HG02973 (cell line): ENCODE results near the gene PRSS57.
A peak's percentile ranks its signal among the peaks of the same experiment; 100 is the strongest.
"Not testable (repeated sequence)": the region's sequence is repeated elsewhere in the genome, so short reads cannot be mapped to it uniquely, and the experiment has no call there.

Experiments
- ATAC-seq: cut with Tn5 transposase; IDR thresholded peaks from one replicate; pipeline ENCODE4 v1.9.1; 2021; ENCODE audit warnings: moderate library complexity; ENCODE audit not compliant: unreplicated experiment

The PRSS57 gene

GRCh38 chr19:698529-698928 lies 3.3 kb upstream of the PRSS57 start:
- ATAC-seq = not testable (repeated sequence)

DNA sequence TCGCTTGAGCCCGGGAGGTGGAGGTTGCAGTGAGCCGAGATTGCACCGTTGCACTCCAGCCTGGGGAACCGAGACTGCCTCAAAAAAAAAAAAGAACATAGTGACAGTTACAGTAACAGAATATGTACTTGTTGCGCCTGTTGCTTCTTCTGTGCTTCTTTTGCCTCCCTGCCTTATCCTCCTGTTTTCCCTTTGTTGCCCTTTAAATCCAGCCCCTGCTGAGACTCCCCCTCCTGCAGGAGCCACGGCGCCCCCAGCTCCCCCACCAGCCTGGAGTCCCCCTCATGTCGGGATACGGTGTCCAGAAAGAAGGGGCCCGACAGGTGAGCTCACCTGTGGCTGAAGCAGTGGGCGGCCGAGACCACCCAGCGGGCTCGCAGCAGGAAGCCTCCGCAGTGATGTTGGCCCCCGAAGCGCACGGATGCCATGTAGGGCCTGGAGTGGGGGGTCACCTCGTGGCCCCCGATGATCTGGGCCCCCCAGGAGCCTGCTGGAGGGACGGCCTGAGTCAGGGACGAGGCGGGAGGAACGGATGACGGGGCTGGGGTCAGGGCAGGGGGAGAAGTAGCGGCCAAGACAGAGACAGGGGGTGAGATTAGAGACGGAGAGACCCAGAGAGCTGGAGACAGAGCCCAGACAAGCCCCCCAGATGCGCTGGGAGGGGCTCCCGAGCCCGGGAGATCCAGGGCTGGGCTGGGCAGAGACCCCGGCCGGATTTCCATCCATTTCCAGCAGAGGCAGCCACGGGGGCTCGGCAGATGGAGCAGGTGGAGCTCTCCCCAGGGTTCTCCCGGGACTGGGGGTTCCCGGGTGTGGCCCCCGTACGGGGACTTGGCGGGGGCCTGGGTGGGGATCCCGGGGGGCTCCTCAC lies 536 bp downstream of the PRSS57 start:
- no peak for ATAC-seq

GRCh38 chr19:690203-690602 lies 5.0 kb downstream of the PRSS57 start:
- ATAC-seq = no peak

DNA sequence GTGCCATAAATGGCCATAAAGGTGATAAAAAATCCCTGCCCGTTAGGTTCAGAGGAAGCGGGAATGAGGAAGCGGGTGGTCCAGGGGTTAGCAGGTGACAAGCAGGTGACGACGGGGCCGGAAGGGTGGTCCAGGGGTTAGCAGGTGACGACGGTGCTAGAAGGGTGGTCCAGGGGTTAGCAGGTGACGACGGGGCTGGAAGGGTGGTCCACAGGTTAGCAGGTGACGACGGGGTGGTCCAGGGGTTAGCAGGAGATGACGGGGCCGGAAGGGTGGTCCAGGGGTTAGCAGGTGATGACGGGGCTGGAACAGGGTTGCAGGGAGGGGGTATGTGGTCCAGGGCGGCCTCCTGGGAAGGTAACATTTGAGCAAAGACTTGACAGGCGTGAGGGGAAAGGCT lies 6.3 kb downstream of the PRSS57 start:
- no peak for ATAC-seq

DNA sequence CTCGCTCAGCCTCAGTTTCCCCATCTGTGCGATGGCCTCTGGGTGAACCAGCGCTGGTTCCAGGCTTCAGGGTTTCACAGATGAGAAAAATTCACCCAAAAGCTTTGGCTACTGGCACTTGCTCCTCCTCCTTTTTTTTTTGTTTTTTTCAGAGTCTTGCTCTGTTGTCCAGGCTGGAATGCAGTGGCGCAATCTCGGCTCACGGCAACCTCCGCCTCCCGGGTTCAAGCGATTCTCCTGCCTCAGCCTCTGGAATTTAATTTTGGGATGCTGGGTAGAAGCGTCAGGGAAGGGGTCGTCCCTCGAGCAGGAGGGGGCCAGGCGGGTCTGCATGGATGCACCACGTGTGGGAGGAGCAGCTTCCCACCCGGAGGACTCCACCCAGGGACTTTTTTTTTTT lies 7.0 kb downstream of the PRSS57 start:
- ATAC-seq = no peak

DNA sequence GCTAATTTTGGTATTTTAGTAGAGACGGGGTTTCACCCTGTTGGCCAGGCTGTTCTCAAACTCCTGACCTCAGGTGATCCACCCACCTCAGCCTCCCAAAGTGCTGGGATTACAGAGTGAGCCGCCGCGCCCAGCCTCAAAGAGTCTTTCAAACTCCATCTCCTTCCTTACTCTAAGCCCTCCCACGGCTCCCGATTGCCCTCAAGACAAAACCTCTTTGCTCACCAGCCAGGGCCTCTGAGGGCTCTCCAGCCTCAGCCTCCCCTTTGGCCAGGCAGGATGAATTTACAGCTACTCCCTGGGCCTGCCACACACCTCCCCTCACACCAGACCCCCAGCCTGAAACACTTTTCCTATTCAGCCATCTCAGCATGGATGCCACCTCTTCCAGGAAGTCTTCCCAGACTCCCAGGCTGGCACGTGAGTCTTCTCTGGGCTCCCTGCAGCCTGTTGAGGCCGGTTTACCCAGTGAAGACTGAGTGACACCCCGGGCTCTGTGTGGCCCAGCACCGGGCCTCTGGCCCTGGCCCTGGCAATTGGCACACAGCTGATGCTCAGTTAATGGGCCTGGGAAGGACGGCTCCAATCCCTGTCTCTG lies 7.6 kb downstream of the PRSS57 start:
- ATAC-seq = no peak

- ATAC-seq = no peak
Observed at GRCh38 chr19:686589-687297, 8.5 kb downstream of the PRSS57 start.

GRCh38 chr19:685454-685931 lies 9.8 kb downstream of the PRSS57 start:
- no peak for ATAC-seq

GRCh38 chr19:682678-683320 lies 12.5 kb downstream of the PRSS57 start:
- no peak for ATAC-seq

DNA sequence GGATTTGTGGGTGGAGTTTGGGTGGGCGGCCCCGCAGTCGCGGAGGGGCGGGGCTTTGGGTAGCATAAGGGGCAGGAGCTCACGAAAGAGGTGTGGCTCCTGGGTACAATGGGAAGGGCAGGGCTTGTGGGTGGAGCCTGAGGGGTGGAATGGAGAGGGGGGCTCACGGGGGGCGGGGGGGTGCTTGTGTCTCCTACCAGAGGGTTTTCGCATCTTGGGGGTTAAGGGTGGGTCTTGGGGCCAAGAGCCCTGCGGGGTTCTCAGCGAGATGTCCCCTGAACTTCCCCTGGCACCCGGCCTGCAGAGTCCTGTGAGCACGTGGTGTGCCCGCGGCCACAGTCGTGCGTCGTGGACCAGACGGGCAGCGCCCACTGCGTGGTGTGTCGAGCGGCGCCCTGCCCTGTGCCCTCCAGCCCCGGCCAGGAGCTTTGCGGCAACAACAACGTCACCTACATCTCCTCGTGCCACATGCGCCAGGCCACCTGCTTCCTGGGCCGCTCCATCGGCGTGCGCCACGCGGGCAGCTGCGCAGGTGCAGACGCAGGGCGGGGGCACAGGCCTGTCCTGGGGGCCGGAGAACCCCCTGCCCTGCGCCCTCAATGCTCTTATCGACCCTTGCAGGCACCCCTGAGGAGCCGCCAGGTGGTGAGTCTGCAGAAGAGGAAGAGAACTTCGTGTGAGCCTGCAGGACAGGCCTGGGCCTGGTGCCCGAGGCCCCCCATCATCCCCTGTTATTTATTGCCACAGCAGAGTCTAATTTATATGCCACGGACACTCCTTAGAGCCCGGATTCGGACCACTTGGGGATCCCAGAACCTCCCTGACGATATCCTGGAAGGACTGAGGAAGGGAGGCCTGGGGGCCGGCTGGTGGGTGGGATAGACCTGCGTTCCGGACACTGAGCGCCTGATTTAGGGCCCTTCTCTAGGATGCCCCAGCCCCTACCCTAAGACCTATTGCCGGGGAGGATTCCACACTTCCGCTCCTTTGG lies 13.9 kb downstream of the PRSS57 start:
- no peak for ATAC-seq

GRCh38 chr19:680287-681028 lies 14.8 kb downstream of the PRSS57 start:
- ATAC-seq = peak; percentile 60

- ATAC-seq = peak; percentile 15
Observed at GRCh38 chr19:679418-680286, 15.6 kb downstream of the PRSS57 start.

GRCh38 chr19:678791-679388 lies 16.4 kb downstream of the PRSS57 start:
- ATAC-seq = no peak

DNA sequence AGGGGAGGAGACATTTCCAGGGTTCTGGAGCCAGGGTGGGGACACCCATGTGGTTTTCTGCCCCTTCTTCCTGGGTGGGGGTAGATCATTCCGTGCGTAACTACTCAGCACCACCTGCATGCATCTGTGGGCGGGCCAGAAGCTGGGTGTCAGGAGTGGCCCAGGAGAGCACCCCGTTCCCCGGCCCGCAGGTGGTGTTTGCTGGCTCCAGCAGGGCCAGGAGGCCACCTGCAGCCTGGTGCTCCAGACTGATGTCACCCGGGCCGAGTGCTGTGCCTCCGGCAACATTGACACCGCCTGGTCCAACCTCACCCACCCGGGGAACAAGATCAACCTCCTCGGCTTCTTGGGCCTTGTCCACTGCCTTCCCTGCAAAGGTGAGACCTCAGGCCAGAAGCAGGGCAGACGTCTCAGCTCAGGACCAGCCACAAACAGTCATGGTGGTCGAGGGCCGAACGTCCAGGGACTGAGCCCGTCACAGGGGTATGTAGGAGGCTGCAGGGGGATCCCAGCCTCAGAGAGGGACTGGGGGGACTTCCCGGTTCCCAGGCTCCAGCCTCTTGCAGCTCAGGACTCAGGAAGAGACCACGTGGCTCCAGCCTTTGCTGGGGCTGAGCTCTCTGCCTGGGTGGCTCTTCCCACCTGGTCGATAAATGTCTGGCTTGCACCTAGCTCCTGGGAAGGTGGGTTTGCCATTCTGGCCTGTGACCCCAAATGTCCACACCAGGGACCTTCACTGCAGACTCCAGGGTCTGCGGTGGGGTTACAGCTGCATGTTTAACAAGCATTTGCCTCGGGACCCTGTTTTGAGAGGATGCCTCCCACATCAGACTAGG lies 17.4 kb downstream of the PRSS57 start:
- ATAC-seq = no peak

GRCh38 chr19:677201-677600 lies 18.1 kb downstream of the PRSS57 start:
- ATAC-seq = no peak

GRCh38 chr19:676339-677105 lies 18.7 kb downstream of the PRSS57 start, which contains the start of gene FSTL3:
FSTL3 (plus strand) TSS chr19:676392; CDS start chr19:676424, 32 bp downstream.
- ATAC-seq = no peak
